HEK293 (cell line): ENCODE data around the gene MYO1G.

Source experiments
- CTCF ChIA-PET: fragments of 350-600 bp; formaldehyde crosslinking; extraction: SDS; loops from one replicate; lab custom pipeline; 2021; ENCODE audit warnings: antibody characterized with exemption; lab: Yijun Ruan, JAX
- POLR2A ChIA-PET: fragments of 300-600 bp; formaldehyde crosslinking; extraction: SDS; loops from one replicate; lab custom pipeline; 2020; ENCODE audit warnings: antibody characterized with exemption, inconsistent platforms; lab: Yijun Ruan, JAX
- H3K27ac ChIP-seq: fragments of 200-500 bp; sonication (Bioruptor generic); 2 replicates; pipeline ENCODE4 v1.5.1; 2014; ENCODE audit warnings: low read depth, low read length, control low read depth, inconsistent platforms; ENCODE audit errors: extremely low read depth
- H3K36me3 ChIP-seq, 2 experiments: fragments of 200-500 bp in 1 of 2; sonication (Bioruptor generic) in 1 of 2; 1 replicate in 1 of 2; 2 replicates in 1 of 2; pipeline ENCODE4 v1.5.1; 2014 to 2017; ENCODE audit warnings: inconsistent platforms in 2 of 2, low read length in 2 of 2; ENCODE audit not compliant: control insufficient read depth in 2 of 2, insufficient read depth in 1 of 2
- H3K4me1 ChIP-seq: fragments of 200-500 bp; sonication (Bioruptor generic); 2 replicates; pipeline ENCODE4 v1.5.1; 2014; ENCODE audit warnings: mild to moderate bottlenecking, low read length, inconsistent platforms; ENCODE audit not compliant: control insufficient read depth, insufficient read depth
- H3K4me3 ChIP-seq: 2 replicates; pipeline ENCODE4 v1.5.1; 2011; ENCODE audit warnings: low read depth, mild to moderate bottlenecking, control low read depth, low read length, moderate library complexity
- H3K9me3 ChIP-seq: fragments of 200-500 bp; sonication (Bioruptor generic); 2 replicates; pipeline ENCODE4 v1.5.1; 2014; ENCODE audit warnings: low read depth, low read length, inconsistent platforms; ENCODE audit not compliant: control insufficient read depth, insufficient read depth
- GLI4 ChIP-seq: fragments of 450-650 bp; formaldehyde crosslinking; IDR thresholded peaks from 2 replicates; pipeline ENCODE4 v1.5.1; 2016; ENCODE audit warnings: missing biosample characterization, missing genetic modification characterization
- HOXD13 ChIP-seq: sonication (generic); formaldehyde crosslinking; IDR thresholded peaks from 2 replicates; pipeline ENCODE4 v1.8.0; 2022; ENCODE audit warnings: missing genetic modification reagents, borderline replicate concordance
- PRDM2 ChIP-seq: fragments of 450-650 bp; formaldehyde crosslinking; IDR thresholded peaks from 2 replicates; pipeline ENCODE4 v1.5.1; 2016; ENCODE audit warnings: missing biosample characterization, missing genetic modification characterization, borderline replicate concordance
- ZNF121 ChIP-seq: fragments of 450-650 bp; formaldehyde crosslinking; IDR thresholded peaks from 2 replicates; pipeline ENCODE4 v1.5.1; 2016; ENCODE audit warnings: missing biosample characterization, missing genetic modification characterization
- ZNF132 ChIP-seq: fragments of 450-650 bp; formaldehyde crosslinking; IDR thresholded peaks from 2 replicates; pipeline ENCODE4 v1.5.1; 2017; ENCODE audit warnings: missing biosample characterization, missing genetic modification characterization, borderline replicate concordance
- ZNF19 ChIP-seq: fragments of 450-650 bp; formaldehyde crosslinking; IDR thresholded peaks from 2 replicates; pipeline ENCODE4; 2016; ENCODE audit warnings: missing biosample characterization, missing genetic modification characterization, low read depth
- ZNF292 ChIP-seq: fragments of 450-650 bp; formaldehyde crosslinking; IDR thresholded peaks from 2 replicates; pipeline ENCODE4 v1.5.1; 2016; ENCODE audit warnings: low read depth, missing biosample characterization, missing genetic modification characterization, borderline replicate concordance
- ZNF324 ChIP-seq: fragments of 450-650 bp; formaldehyde crosslinking; IDR thresholded peaks from 2 replicates; pipeline ENCODE4 v1.5.1; 2016; ENCODE audit warnings: missing biosample characterization, missing genetic modification characterization
- ZNF341 ChIP-seq: fragments of 450-650 bp; formaldehyde crosslinking; IDR thresholded peaks from 2 replicates; pipeline ENCODE4; 2016; ENCODE audit warnings: low read depth, missing biosample characterization, missing genetic modification characterization
- ZNF416 ChIP-seq: fragments of 450-650 bp; formaldehyde crosslinking; IDR thresholded peaks from 2 replicates; pipeline ENCODE4 v1.5.1; 2016; ENCODE audit warnings: missing biosample characterization, missing genetic modification characterization
- ZNF433 ChIP-seq: fragments of 450-650 bp; formaldehyde crosslinking; IDR thresholded peaks from 2 replicates; pipeline ENCODE4 v1.5.1; 2016; ENCODE audit warnings: missing biosample characterization, missing genetic modification characterization, low read depth
- ZNF549 ChIP-seq: fragments of 450-650 bp; IDR thresholded peaks from 2 replicates; pipeline ENCODE4 v1.5.1; 2018; ENCODE audit warnings: missing biosample characterization, missing genetic modification characterization, mild to moderate bottlenecking, inconsistent platforms, moderate library complexity
- ZNF768 ChIP-seq: fragments of 450-650 bp; formaldehyde crosslinking; IDR thresholded peaks from 2 replicates; pipeline ENCODE4 v1.5.1; 2018; ENCODE audit warnings: missing biosample characterization, mild to moderate bottlenecking, missing genetic modification characterization
- ZNF785 ChIP-seq: fragments of 450-650 bp; formaldehyde crosslinking; IDR thresholded peaks from 2 replicates; pipeline ENCODE4 v1.5.1; 2016; ENCODE audit warnings: missing biosample characterization, missing genetic modification characterization
- TF ChIP-seq, protein P1 (sequence below): fragments of 450-650 bp; formaldehyde crosslinking; IDR thresholded peaks from 2 replicates; pipeline ENCODE4 v1.5.1; 2016; ENCODE audit warnings: missing biosample characterization, missing genetic modification characterization
- TF ChIP-seq, protein P2 (sequence below): fragments of 450-650 bp; formaldehyde crosslinking; IDR thresholded peaks from 2 replicates; pipeline ENCODE4 v1.5.1; 2016; ENCODE audit warnings: missing biosample characterization, missing genetic modification characterization
- TF ChIP-seq, protein P3 (sequence below): fragments of 450-650 bp; formaldehyde crosslinking; IDR thresholded peaks from 2 replicates; pipeline ENCODE4 v1.5.1; 2016; ENCODE audit warnings: missing biosample characterization, missing genetic modification characterization, low read depth

MYO1G gene

GRCh38 chr7:44983742-44984477, 5.1 kb upstream of the MYO1G start:
- Histone ChIP-seq H3K4me3 (no peak overlapping the region), H3K36me3 (peaks cover 8 to 52% of the 10 kb centered on the region in 2 experiments; a peak in 2 of 3 replicates), H3K27ac (no peak overlapping the region), H3K9me3 (no peaks in the 10 kb centered on the region), H3K4me1 (no peaks in the 10 kb centered on the region)
- TF ChIP-seq, protein P1, sequence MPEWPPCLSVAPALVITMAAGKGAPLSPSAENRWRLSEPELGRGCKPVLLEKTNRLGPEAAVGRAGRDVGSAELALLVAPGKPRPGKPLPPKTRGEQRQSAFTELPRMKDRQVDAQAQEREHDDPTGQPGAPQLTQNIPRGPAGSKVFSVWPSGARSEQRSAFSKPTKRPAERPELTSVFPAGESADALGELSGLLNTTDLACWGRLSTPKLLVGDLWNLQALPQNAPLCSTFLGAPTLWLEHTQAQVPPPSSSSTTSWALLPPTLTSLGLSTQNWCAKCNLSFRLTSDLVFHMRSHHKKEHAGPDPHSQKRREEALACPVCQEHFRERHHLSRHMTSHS (tag by site-specific recombination) = no peak
- TF ChIP-seq ZNF132 (no peak), ZNF785 (tag by site-specific recombination) (no peak), ZNF433 (tag by site-specific recombination) (no peak), ZNF549 (tag by site-specific recombination) (no peak), ZNF341 (tag by site-specific recombination) (no peak), ZNF292 (tag by site-specific recombination) (no peak), GLI4 (tag by site-specific recombination) (no peak), ZNF121 (tag by site-specific recombination) (no peak), ZNF19 (tag by site-specific recombination) (no peak), ZNF768 (tag by site-specific recombination) (no peak), PRDM2 (tag by site-specific recombination) (no peak), HOXD13 (CRISPR knock-in tag) (no peak), ZNF324 (tag by site-specific recombination) (no peak), ZNF416 (tag by site-specific recombination) (no peak)
- TF ChIP-seq, protein P2, sequence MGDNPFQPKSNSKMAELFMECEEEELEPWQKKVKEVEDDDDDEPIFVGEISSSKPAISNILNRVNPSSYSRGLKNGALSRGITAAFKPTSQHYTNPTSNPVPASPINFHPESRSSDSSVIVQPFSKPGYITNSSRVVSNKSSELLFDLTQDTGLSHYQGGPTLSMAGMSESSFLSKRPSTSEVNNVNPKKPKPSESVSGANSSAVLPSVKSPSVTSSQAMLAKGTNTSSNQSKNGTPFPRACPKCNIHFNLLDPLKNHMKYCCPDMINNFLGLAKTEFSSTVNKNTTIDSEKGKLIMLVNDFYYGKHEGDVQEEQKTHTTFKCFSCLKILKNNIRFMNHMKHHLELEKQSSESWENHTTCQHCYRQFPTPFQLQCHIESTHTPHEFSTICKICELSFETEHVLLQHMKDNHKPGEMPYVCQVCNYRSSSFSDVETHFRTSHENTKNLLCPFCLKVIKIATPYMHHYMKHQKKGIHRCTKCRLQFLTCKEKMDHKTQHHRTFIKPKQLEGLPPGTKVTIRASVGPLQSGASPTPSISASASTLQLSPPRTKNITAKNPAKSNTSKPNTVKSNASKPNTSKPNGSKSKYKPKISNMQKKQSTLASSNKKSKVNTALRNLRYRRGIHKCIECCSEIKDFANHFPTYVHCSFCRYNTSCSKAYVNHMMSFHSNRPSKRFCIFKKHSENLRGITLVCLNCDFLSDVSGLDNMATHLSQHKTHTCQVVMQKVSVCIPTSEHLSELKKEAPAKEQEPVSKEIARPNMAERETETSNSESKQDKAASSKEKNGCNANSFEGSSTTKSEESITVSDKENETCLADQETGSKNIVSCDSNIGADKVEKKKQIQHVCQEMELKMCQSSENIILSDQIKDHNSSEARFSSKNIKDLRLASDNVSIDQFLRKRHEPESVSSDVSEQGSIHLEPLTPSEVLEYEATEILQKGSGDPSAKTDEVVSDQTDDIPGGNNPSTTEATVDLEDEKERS (tag by site-specific recombination) = no peak
- TF ChIP-seq, protein P3, sequence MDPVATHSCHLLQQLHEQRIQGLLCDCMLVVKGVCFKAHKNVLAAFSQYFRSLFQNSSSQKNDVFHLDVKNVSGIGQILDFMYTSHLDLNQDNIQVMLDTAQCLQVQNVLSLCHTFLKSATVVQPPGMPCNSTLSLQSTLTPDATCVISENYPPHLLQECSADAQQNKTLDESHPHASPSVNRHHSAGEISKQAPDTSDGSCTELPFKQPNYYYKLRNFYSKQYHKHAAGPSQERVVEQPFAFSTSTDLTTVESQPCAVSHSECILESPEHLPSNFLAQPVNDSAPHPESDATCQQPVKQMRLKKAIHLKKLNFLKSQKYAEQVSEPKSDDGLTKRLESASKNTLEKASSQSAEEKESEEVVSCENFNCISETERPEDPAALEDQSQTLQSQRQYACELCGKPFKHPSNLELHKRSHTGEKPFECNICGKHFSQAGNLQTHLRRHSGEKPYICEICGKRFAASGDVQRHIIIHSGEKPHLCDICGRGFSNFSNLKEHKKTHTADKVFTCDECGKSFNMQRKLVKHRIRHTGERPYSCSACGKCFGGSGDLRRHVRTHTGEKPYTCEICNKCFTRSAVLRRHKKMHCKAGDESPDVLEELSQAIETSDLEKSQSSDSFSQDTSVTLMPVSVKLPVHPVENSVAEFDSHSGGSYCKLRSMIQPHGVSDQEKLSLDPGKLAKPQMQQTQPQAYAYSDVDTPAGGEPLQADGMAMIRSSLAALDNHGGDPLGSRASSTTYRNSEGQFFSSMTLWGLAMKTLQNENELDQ = no peak
- ChIA-PET CTCF (interaction anchor here (0.6 to 2.6 kb wide), 3 partner anchors 10 to 152 kb away, joined by 3 to 18 read pairs (median 3); no protein-coding TSS in a partner anchor), POLR2A (interaction anchor here (2.0 to 3.9 kb wide), 3 partner anchors 11 to 17 kb away, joined by 9 to 37 read pairs (median 24); partner anchors contain the start of gene CCM2)
